Stimulated activated CD4-positive, alpha-beta T cell treated with anti-CD3 and anti-CD28 coated beads, TNF-alpha, amount 100 ng/mL, for 48 hours (primary cell): ENCODE results near the gene TSHZ2.

ENCODE experiments used
- DNase-seq, 3 donors: peaks; one replicate each; pipeline ENCODE4 v3.0.0-alpha.2; 2020; ENCODE audit warnings: low read depth in 3 of 3

The TSHZ2 gene

GRCh38 chr20:53281557-53282117 lies 309.5 kb downstream of the TSHZ2 start:
- DNase-seq = no peak

GRCh38 chr20:53282217-53282955 lies 310.2 kb downstream of the TSHZ2 start:
- DNase-seq = no peak

GRCh38 chr20:53283011-53283410 lies 310.9 kb downstream of the TSHZ2 start:
- no peak for DNase-seq

GRCh38 chr20:53283597-53283996 lies 311.4 kb downstream of the TSHZ2 start:
- DNase-seq = no peak

- DNase-seq = no peak
Measured at GRCh38 chr20:53284256-53284655, 312.1 kb downstream of the TSHZ2 start.

- DNase-seq = no peak
Measured at GRCh38 chr20:53284696-53285095, 312.5 kb downstream of the TSHZ2 start.

GRCh38 chr20:53287357-53288042 lies 315.3 kb downstream of the TSHZ2 start:
- DNase-seq = no peak

GRCh38 chr20:53291548-53291947 lies 319.4 kb downstream of the TSHZ2 start:
- no peak for DNase-seq

- no peak for DNase-seq
Measured at GRCh38 chr20:53292347-53292746, 320.2 kb downstream of the TSHZ2 start.

GRCh38 chr20:53294804-53295203 lies 322.6 kb downstream of the TSHZ2 start:
- no peak for DNase-seq

GRCh38 chr20:53296025-53296424 lies 323.9 kb downstream of the TSHZ2 start:
- no peak for DNase-seq

GRCh38 chr20:53296451-53297153 lies 324.4 kb downstream of the TSHZ2 start:
- DNase-seq = no peak

- no peak for DNase-seq
Measured at GRCh38 chr20:53297154-53297529, 325.0 kb downstream of the TSHZ2 start.

GRCh38 chr20:53298260-53298659 lies 326.1 kb downstream of the TSHZ2 start:
- DNase-seq = no peak

GRCh38 chr20:53298911-53299310 lies 326.8 kb downstream of the TSHZ2 start:
- DNase-seq = no peak

GRCh38 chr20:53299831-53300230 lies 327.7 kb downstream of the TSHZ2 start:
- no peak for DNase-seq

GRCh38 chr20:53301869-53302268 lies 329.7 kb downstream of the TSHZ2 start:
- no peak for DNase-seq

- DNase-seq = no peak
Measured at GRCh38 chr20:53302695-53303412, 330.7 kb downstream of the TSHZ2 start.

GRCh38 chr20:53303413-53303760 lies 331.2 kb downstream of the TSHZ2 start:
- DNase-seq = no peak

GRCh38 chr20:53304146-53304545 lies 332.0 kb downstream of the TSHZ2 start:
- no peak for DNase-seq

- no peak for DNase-seq
Measured at GRCh38 chr20:53306192-53306805, 334.1 kb downstream of the TSHZ2 start.
